ENCODE data around the gene DAB1.

The DAB1 gene

DNA sequence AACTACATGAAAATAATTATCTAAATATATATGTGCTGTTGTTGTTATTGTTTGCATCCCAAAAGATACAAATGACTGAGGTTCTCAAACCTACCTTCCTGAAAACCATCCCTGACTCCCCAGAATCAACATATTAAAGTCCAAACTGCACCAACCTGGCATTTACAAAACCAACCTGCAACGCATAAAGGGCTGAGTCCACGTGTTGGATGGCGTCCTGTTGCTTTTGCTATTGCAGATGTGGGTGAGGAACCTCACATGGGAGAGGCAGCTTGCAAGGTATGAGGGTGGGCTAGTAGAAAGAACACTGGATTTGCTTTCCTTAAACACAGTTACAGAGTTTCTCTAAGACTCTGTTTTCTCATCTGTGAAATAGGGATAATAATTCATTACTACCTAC lies 456.5 kb downstream of the DAB1 start:
- DNase-seq: no peak

DNA sequence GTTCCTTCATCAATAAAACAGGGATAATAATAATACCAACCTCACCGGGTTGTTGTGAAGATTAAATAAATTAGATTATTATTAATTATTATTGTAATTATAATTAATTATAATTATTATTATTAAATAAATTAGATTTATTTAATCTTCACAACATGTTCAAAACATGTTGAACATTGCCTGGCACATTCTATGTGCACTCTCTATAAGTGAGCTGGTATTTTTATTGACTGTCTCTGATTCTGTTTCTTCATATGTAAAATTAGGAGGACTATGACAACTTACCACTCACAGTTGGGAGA lies 457.2 kb downstream of the DAB1 start:
- no peak for DNase-seq

DNA sequence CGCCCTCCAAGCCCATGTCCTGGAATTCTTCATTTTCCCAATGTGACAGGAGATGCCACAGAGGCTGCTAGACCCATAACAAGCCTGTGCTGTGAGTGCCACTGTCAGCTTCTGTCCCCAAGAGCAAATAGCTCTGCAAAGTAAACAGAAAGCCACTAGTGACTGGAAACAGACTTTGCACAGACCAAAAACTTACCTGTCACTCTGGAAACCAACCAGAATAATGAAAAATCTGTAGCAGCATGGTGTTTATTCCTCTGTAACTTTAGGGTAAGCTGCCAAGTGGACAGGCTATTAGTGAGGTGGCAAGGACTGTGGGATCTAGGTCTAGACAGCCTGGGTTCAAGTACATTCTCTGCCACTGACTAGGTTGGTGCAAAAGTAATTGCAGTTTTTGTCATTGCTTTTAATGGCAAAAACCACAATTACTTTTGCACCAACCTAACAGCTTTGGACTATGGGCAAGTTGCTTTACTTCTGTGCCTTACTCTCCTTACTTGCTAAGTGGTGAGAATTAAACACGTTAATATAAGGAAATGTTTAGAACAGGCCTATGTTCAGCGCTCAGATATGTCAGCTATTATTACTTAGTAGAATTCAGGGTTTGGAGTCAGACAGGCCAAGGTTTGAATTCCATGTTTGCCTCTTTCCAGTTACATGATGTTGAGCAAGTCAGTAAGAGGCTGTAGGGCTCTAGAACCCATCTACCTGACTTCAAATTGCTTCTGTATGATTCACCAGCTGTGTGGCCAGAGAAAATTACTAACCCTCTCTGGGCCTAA lies 457.8 kb downstream of the DAB1 start, which contains the start of gene C8B:
TSS of gene C8B (minus strand) at position 100 of the 782 bp plus-strand sequence. CDS start at position 33, 67 bp downstream.
- DNase-seq: no peak

DNA sequence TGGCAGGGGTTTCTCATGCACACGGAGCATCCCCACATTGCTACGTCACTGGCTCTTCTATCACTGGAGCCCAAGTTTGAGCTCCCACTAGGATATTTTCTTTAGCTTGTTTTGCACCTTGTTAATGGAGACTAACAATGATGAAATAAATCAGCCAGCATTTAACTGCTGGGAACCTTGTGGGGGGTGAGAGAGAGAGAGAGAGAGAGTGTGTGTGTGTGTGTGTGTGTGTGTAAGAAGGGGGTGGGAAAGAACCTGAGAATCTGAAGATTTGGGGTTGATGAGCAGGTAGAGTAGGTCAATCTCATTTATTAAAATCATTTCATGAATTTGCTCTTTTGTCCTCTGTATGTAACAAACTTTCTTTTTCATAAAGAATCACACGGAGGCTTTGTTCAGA lies 458.7 kb downstream of the DAB1 start:
- no peak for DNase-seq

DNA sequence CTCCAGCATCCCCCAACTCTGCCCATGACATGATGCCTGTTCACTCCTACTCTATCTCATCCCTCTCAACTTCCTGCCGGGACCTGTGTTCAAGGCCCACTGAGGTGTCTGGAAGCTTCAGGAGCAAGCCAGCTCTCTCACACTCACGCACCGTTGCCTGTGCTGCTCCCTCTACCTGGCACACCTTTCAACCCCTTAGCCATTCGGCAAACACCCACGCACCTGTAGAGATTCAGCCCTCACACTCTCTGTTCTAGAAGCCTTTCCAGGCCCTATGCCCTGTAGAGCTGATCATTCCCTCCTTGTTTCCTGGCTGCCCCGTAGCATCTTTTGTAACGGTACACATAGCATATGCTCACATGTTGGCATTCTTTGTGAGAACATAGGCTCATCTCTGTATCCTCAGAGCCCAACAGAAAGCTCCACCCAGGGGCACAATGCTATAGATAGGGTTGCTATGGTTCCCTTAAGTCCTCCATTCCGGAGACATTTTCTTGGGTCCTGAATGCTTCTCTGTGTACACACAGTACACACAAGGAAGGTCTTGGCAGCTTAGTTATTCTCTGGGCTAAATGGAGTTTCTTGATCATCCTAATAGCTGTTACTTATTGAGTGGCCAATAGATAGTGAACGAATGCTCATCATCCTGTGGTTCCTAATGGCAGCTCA lies 459.4 kb downstream of the DAB1 start:
- DNase-seq: no peak

DNA sequence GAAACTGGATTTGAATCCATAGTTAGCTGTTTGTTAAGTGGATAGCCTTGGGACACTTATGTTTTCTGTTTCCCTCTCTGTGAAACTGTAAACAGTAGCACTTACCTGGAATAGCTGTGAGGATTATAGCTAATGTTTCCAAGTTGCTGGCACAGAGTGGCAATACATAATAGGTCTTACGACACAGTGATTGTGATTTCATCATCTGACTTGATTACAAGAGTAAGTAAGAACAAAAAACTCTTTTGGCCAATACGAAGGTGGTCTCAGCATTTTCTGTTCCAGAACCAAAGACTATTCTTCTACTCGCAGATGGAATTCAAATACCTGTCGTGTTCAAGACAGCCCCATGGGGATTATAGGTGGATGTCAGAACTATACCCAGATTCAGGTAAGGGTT lies 460.2 kb downstream of the DAB1 start:
- DNase-seq: no peak

DNA sequence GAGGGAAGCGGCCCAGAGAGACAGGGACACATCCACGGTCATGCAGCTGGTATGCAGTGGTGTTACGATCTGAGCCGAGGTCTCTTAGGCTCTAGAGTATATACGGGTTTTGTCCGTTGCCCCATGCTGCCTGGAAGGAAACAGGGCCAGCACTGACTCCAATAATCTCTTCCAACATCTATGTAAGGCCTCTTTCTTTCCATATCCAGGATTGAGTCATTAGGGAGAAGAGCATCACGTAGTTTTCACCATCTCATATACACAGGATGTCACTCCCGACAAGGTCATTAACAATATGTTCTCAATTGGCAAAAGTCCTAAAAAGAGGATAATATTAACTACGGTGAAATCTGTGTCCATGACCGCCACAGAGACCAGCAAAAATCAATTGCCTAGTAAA lies 462.4 kb downstream of the DAB1 start:
- DNase-seq: no peak

DNA sequence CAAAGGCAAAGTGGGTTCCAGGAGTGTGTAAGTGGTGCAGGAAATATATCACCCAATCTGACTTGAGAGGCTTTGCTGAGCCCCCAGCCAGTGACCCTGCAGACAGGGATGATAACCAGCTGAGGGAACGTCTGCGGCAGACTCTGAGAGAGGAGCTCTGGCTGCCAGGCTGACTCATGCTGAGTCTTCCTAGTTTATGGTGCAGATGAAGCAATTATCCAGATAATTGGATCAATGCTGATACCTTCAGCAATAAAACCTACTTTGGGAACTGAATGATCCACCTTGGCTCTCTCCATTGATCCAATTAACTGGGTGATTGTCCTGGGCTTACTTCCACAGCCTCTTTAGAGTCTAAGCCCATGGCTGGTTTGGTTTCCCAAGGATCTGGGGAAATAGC lies 465.3 kb downstream of the DAB1 start:
- no peak for DNase-seq

DNA sequence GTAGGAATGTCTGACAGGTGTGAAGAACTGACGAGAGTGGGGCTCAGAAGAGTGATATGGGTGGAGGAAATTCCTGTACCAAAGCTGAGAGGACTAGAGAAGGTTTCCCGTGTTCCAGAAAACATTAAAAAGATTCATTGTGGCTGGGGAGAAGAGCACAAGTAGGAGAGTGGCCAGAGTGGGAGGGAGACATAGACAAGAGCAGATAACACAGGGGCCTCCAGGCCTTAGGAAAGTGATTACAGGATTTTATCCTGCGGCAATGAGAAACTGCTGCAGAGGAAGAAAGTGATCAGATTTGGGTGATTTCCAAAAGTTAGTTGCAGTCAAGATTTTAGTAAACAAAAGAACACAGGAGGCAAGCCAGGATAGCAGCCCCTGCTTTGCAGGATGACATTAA lies 465.9 kb downstream of the DAB1 start:
- DNase-seq: no peak

DNA sequence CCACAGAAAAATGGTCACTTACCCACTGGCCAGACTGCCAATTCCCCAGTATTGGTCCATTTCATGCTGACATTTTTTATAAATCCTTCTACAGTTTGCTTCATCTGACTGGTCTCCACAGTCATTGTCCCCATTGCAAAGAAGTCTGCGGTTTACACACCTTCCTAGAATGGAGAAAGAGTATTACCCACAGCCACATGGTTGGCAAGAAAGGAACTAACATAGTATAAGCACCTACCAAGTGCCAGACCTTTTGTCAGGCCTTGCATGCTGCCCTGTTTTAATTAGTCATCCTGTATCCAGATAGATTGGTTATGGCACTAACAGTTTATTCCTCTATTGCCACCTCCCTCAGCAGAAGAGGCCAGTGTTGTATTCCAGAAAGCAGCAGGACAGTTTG lies 469.2 kb downstream of the DAB1 start:
- no peak for DNase-seq

DNA sequence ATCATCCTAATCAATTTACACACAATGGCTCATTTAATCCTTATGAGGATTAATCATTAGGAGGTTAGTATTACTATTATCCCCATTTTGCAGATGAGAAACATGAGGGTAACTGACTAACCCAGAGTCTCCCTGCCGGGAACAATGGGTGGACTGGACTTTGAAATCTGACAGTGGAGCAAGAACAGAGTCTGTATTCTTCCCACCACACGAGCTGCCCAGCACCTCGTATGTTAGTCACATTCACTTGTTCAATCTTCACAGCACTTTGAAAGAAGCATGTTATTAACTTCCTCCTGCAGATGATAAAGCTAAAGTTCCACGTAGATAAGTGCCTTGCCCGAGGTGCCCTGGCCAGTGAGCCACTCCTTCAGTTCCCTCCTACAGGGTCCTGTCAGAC lies 470.5 kb downstream of the DAB1 start:
- no peak for DNase-seq

DNA sequence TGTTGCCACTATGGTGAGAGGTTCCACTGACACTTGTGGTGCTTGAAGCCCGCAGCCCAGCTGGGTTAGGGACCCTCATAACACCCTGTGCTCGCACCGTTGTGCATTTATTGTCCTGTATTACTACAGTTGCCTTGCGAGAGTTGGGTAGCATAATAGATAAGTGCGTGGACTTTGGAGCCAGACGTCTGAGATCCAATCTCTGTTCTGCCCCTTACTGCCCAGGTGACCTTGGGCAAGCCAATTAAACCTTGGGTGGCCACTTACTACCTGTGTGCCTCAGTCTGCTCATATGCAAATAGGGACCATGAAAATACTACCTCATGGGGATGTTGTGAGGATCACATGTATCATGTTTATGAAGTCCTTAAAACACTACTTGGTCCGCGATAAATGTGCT lies 471.4 kb downstream of the DAB1 start:
- no peak for DNase-seq

DNA sequence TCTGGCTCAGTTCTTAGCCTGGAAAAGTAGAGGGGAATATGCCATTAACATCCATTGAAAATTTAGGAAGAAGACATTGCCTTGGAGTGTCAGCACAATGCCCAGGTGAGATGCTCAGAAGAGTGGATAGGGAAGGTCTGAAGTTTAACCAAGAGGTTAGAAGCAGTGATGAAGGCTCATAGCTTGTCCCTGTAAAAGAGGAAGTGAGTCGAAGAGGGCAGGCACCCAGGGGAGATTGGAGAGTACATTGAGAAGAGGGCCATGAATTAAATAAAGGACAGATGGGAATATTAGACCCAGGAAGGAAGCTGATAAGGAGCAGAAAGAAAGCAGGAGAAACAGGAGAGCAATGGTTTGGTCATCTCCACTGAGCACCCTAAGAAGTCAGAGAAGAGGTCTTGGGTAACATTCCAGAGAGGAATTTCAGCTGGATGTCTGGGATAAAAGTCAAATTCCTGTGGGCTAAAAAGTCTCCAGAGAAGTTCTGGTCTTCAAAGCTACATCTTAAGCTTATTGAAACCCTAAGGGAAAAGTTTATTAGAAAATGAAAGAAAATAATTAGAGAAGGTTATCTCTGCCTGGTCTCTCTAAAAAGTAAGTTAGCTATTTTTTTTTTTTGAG lies 475.3 kb downstream of the DAB1 start:
- DNase-seq: no peak
